Stimulated activated CD4-positive, alpha-beta T cell treated with anti-CD3 and anti-CD28 coated beads, Interleukin-4, amount 100 ng/mL, for 24 hours (primary cell): ENCODE data around the gene GPR84.
A peak's percentile ranks its signal among the peaks of the same experiment; 100 is the strongest.
"Not testable (repeated sequence)": the region's sequence is repeated elsewhere in the genome, so short reads cannot be mapped to it uniquely, and the experiment has no call there.

Experiments
- DNase-seq: peaks from one replicate; pipeline ENCODE4 v3.0.0-alpha.2; 2020

Gene GPR84

DNA sequence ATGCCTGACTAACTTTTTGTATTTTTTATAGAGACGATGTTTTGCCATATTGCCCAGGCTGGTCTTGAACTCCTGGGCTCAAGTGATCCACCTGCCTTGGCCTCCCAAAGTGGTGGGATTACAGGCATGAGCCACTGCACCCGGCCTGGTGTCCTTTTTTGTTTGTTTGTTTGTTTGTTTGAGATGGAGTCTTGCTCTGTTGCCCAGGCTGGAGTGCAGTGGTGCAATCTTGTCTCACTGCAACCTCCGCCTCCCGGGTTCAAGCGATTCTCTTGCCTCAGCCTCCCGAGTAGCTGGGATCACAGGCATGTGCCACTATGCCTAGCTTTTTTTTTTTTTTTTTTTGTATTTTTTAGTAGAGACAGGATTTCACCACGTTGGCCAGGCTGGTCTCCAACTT is 10.0 kb downstream of the GPR84 start:
- DNase-seq, result not testable (repeated sequence)

DNA sequence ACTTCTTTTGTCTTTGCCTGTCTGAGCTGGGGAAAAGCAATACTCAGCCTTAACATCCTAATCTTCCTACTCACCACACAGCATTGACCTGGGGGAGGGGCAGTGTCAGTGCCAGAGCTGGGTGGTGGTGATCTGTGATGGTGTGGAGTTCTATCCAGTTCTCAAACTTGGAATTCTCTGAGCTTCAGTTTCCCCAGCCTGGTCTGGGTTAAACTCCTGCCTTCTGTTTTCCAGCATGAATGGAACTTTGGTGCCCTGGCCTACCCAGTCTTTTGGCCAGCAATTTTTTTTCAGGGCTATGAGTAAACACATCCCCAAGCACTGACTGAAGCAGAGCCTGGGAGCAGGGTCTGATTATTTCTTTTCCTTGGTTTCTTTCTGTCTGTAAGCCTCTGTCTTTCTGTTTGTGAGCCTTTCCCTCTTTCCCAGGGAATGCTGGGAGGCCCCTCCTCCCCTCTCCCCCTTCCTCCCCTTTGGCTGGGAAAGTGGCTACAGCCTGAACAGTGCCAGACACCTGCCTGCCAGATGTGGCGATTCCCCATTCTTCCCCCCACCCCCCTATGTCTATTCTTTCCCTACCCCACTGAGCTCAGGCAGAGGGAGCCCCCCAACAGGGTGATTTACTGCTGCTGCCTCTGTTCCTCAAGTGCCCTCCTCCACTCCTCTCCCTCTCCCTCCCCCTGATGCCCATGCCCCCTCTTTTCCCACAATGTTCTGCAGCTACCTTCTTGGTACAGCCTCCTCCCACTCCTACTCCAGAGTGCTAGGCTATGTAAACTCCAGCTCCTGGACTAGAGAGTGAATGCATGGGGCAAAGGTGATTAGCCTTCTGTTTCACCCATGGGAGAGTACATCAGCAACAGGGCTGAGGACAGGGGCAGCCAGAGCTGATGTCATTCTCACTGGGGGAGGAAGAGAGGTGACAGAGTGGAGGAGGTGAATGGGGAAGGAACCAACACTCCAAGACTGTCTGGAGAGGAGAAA is 11.1 kb downstream of the GPR84 start:
- no peak for DNase-seq

DNA sequence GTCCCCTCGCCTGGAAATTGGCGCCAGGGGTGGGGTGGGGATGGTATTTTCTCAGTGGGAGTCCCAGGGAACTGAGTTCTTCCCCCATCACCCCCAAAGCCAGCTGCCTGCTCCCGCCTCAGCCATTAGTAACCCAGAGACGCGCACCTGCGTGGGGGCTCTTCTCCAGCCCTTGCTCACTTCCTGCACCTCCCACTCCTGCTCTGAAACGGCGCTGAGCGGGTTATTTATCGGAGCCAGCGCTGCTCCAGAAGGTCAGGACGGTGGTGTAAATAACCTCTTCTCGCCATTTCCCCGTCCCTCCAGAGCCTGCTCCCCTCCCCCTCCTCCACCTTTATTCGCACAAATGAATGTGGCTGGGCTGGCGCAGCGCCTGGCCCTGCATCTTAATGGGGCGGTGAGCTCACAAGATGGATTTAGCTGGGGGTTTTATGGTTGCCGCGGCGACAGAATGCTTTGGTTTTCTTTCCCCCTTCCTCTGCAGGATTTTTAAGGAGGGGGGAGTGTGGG is 12.2 kb downstream of the GPR84 start:
- peak; percentile 57 for DNase-seq

DNA sequence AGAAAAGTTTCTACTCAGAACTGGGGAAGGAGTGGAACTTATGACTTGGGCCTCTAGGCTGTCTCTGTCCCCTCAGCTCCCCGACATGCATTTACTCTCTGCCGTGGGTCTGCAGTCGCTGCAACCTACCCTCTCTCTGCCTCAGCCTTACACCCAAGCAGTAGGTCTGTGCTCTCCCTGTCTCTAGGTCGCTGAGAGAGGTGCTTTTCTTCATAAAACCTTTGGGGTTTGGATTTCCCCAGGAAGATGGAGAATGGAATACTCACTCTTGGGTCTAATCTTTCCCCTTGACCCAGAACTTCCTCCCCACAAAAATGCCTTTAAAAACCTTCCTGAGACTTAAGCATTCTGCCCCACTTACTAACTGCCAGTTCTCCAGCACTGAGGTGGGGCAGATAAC is 12.9 kb downstream of the GPR84 start:
- no peak for DNase-seq

DNA sequence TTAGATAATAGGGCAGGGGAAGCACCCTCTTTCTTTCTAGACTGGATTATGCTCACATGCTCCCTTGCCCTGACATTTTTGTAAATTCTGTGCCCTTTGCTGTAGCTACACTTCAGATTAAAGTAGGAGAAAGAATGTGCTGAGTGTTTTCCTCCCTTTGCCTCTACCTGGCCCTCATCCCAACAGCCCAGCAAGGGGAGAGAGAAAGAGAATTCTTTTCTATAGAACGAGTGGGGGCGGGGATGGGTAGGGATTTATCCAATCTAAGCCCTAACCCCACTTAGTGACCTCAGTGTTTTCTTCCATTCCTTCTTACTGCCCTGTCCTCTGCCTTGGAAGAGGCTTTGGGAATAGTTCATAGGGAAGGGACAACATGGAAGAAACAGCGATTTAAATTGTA is 13.5 kb downstream of the GPR84 start:
- DNase-seq, result no peak

DNA sequence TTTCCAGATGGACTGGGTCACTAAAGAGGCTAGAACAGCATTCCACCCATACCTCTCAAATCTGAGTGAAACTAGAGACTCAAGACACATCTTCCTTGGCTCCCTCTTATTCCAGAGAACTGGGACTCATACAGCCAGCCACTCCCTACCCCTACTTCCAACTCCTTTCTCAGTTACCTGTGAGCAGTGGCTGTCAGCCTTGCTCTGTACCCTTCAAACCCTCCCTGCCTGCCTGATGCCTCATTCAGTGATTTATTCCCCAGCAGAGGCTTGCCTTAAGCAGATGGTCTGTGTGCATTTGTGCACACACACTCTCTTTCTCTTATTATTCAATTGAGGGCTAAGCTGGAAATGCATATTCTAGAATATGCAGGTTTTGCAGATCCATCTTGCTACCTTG is 14.6 kb downstream of the GPR84 start:
- no peak for DNase-seq

DNA sequence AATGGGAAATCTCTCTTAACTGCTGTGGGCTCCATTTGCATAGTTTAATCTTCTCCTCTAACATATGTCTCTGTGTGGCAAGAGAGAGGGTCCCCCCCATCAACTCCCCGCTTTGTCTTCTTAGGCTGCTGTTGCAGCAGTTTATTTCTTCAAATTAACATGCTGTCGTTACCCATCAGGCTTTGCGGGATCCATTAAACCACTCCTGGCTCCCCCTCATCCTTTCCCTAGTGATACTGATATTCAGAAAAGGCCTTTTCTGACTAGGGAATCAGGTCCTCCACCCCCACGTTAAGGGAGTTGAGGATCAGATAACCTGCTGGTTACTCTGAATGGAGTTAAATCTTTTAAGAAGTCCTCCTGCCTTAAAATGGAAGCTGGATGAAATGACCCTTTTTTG is 15.2 kb downstream of the GPR84 start:
- no peak for DNase-seq

DNA sequence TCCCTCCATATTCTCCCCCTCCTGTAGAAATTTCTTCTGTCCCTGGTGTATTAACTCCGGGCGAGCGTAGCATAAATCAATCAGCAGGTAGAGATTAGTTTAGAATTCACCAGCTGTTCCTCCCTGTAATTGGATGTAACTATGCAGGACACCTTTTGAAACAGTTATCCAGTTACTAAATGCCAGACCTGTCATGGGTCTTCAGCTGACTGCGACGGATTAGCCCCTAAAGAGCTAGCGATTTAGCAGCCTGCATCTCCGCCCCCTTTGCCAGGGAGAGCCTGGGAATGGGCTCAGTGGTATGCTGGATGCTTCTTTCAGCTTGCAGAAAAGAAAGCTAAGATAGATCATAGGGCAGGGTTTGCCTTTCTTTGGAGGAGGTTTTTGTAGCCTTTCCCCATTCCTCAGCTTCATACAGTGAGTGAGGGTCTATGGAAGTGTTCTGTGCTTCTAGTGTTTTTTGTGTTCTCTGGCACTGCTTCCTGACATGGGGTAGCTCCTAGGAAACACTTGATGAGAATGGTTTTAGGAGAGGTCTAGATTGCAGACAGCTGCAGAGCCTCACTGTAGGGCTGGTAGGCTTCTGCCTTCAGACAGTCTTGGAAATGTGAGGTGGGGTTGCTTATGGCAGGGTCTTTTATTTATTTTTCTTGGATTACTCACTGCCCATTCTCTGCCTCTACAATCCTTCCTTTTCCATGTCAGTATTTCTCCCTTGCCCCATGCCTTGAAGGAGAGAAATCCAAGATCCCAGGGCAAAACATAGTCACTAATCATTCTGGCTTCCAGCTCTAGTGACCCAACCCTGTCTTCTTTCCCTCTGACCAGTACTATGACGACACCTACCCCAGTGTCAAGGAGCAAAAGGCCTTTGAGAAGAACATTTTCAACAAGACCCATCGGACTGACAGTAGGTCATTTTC is 22.6 kb downstream of the GPR84 start:
- DNase-seq, result no peak

DNA sequence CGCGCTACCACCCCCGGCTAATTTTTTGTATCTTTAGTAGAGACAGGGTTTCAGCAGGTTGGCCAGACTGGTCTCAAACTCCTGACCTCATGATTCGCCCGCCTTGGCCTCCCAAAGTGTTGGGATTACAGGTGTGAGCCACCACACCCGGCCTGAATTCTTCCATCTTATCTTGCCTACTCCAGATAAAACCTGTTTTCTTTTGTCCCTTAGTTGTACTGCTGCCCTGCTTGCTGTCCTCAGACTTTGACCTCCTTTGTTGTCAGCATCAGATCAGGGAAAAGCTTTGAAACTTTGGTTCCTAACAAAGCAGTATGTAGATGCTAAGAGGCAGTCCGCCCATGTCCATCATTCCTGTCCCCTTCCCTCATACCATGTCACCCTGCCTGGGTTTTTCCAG is 23.4 kb downstream of the GPR84 start:
- no peak for DNase-seq

DNA sequence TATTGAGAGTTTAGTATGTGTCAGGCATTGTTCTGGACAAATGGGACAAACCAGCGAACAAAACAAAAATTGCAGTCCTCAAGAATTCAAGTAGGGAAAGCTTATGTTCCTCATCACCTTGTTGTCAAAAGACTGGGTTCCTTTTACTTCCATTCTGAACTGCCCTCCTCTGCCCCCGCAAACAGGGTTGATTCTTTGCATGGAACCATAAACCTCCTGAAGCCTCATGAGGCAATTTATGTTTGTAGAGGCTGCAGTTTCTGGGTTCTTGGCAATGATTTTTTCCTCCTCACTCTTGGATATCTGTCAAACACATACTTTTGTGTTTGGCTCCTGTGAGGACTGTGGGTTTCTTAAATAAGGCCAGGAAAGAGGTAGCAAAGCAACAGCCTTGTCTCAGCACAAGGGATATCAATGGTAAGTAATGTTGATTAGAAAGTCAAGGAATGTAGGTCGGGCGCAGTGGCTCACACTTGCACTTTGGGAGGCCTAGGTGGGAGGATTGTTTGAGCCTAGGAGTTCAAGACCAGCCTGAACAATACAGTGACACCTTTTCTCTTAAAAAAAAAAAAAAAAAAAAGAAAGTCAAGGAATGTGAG is 25.5 kb downstream of the GPR84 start:
- DNase-seq, result no peak

DNA sequence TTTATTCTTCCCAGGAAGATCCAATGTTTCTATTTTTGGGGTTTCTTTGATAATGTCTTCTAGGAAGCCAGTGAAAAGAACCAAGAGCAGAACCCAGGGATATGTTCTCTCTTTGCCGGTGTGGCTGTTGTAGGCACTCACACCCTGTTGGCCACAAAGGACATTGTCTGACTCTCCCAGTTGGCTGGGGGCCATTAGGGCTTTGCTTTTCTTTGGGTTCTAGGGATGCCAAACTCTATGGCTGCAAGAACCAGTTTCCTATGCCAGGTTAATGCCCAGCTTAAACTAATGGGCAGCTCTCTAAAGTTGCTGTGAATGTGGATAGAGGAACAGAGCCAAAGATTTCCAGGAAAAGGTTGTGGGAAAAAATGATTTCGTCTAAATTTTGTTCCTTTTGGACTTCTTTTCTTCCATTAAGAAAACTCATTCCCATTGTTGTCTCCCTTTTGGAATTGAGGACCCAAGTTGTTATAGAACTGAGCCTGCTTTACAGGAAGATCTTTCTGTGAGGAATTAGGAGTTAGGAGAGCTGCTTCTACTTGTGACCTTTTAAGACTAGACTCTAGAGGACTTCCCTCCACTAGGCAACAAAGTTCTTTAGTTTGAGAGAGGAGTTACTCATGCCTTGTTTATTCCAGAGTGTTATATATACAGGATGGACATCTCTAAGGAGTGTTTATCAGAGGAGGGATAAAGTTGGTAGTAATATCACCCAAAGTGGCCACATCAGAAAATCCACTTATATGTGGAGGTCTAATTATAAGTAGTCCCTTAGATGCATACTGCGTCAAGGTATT is 26.2 kb downstream of the GPR84 start:
- DNase-seq, result no peak

DNA sequence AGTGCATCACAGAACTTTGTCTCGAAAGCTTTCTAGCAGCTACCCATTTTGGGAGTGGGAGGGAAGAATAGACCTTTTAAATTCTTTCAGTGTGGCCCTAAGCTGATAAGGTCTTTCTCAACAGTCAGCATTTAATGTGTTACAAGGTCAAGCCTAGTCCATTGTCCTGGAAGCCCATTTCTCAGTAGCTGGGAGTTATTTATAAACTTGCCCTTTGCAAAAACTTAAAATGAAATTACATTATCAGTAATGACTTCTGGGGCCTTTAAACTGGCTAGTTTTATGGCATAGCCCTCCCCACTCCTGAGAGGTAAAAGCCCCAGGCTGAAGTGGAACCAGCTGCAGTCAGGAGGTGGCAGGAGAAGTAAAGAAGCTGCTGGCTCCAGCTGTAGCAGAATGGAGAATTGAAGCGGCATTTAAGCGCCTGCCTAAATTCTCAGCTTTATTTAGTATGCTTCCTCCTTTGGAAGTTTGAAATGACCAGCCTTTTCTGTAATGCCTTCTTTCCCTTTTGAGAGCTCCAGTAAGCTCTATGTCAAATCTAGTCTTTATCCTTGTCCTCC is 26.9 kb downstream of the GPR84 start:
- DNase-seq, result no peak

DNA sequence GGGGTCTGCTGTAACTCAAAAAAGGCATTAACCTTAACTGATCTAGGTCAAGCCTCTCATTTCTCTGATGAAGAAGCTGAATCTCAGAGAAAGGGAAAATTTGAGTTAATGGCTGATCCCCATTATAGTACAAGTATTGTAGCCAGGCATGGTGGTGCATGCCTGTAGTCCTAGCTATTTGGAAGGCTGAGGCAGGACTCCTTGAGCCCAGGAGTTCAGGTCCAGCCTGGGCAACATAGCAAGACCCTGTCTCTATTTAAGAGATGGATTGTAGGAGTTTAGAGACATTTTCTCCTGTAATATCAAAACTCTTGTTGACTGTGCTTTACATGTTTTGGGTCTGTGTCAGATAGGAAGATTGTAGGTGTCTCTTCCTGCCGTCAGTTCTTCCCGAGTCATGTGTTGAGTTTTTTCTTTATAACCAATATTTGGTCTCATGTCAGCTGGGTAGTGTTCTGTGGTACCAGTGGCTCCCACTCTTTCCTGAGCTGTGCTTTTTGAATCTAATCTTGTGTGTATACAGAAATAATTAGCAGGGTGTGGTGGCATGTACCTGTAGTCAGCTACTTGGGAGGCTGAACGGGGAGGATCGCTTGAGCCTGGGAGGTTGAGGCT is 30.8 kb downstream of the GPR84 start:
- DNase-seq, result no peak

DNA sequence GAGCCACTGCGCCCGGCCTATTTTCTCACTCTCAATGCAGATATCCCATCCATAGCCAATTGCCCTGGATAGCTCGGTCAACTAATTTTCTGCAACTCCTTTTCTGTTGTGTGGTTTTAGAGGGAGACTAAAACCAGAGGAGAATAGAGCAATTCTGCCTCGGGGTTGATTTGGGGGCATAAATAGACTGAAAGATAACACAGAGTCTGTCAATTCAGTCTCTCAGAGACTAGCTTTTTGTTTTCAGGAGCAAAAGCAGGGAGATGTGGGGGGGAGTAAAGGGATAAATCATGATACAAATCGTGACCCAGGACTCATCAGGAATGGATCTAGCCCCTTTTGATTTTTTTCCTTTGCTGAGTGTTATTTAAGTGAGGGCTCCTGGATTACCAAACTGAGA is 32.8 kb downstream of the GPR84 start:
- no peak for DNase-seq

DNA sequence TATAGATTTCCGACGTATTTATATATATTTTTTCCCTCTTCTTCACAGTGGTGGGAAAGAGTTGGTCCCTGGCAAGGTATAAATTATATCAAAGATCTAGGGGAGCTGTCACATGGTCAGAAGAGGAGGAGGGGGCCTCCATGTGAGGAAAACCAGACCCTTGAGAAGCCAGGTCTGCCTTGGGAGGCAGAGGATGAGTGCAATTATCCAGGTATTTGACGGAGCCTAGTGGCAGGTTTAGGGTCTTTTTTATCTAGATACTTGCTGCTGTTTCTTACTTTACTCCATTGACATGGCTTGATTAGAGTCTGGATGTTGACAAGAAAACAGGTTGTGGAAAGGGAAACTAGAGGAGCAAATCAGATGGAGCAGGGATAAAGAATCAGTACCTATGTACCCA is 33.8 kb downstream of the GPR84 start:
- no peak for DNase-seq

DNA sequence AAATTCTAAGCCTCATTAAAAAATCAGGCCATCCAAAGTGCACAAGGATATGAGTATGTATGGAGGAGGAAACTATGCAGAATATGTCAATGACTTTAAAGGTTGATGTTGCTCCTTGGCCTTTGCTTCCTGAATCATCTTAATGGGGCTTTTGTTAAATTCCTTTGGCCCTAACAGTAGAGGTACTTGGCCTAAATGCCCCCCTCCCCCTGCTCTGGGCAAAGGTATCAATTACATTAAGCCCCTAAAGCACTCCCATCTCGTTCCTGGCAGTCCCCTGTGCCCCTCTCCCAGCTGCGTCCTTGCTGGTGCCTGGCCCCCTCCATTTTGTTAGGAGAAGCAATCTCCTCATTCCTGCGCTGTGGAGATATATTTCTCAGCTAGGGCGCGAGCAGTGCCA is 34.5 kb downstream of the GPR84 start:
- no peak for DNase-seq

DNA sequence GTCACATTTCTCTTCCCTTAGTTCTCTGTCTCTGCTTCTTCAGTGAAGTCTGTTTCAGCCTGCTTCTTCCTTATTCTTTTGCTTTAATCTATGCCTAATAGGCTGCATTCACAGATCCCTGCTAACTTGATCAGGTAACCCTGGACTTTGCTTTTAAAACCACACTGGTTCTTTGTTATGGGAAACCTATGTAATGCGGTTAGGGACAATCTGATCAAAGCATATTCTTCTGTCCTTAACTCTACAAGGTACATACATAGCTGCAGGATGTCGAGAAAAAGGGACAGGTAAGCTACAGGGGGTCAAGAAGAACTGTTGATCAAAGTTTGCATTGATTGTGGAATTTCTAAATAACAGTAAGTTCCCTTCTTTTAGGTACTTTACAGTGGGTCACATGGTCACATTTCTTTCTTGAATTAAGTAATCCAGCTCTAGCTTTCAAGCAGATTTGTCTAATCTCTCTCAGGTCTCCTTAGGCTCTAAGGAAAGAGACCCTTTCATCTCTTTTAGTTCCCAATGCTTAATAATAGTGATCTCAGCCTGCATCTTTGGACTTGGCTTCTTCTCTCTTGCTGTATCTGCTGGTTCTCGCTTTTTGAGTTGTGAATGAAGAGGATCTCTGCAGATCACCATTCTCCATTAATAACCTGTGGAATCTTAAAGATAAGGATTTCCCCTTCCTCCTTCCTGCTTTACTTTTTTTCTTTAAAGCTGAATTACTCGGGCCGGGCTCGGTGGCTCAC is 35.5 kb downstream of the GPR84 start:
- DNase-seq, result no peak

DNA sequence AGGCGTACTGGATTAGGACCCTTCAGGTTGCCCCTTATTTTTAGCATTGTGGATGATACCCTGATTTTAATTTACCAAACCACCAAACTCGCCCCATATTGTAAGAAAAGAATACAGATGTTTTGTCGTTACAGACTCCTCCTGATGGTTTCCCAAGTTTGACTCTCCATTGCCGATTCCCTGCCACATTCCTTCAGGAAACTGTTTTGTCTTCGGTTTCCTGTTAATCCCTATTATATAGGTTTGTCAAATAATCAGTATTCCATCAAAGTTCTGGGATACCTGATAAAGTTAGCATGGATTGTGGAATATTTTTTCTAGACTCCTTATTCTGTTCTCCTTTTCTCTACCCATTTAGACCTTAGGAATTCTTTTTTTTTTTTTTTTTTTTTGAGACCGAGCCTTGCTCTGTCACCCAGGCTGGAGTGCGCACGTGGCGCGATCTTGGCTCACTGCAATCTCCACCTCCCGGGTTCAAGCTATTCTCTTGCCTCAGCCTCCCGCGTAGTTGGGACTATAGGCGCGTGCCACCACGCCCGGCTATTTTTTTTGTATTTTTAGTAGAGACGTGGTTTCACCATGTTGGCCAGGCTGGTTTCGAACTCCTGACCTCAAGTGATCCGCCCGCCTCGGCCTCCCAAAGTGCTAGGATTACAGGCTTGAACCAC is 38.7 kb downstream of the GPR84 start:
- not testable (repeated sequence) for DNase-seq

DNA sequence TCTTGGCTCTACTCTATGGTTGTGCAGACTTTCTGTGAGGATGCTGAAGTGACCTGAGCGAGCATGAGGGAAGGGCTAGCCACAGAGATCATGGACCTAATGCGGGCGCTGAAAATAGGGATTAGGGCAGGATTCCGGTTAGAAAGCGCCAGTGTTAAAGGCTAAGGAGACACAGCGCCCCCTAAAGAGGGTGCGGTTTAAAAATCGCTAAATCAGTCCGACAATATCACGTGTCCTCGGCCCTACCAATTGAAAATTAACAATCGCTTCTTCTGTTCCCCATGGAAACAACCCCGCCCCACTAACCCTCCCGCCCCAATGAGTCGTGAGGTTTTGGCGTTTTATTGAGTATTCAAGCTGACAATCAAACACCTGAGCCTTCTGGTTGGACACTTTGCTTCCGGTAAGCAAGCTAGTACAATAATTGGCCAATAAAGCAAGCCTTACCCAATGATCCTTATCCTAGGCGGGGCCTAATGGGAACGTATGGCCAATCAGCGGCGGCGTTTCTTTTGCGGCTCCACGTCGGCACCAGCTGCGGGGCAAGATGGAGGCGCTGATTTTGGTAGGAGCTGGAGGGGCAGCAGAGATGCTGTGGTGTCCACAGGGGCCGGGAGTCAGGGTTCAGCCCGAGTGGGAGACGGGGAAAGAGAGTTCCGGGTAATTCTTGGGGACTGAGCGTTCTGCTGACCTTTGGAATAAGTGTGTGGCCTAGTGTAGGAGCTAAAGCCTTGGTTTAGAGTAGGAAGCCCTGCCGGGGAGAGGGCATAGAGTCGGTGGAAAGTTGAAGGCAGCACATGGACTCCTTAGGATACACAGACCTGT is 39.5 kb downstream of the GPR84 start, which contains the start of gene COPZ1:
Gene COPZ1 (plus strand): TSS at position 515 of the 825 bp plus-strand sequence. CDS start 33 bp downstream, at position 548.
- peak; percentile 94 for DNase-seq
